GM18502 (cell line): ENCODE results near the gene HIVEP2.

ENCODE experiments used
- ATAC-seq: cut with Tn5 transposase; IDR thresholded peaks from one replicate; pipeline ENCODE4 v1.9.1; 2021; ENCODE audit warnings: mild to moderate bottlenecking; ENCODE audit not compliant: unreplicated experiment, poor library complexity

The HIVEP2 gene

DNA sequence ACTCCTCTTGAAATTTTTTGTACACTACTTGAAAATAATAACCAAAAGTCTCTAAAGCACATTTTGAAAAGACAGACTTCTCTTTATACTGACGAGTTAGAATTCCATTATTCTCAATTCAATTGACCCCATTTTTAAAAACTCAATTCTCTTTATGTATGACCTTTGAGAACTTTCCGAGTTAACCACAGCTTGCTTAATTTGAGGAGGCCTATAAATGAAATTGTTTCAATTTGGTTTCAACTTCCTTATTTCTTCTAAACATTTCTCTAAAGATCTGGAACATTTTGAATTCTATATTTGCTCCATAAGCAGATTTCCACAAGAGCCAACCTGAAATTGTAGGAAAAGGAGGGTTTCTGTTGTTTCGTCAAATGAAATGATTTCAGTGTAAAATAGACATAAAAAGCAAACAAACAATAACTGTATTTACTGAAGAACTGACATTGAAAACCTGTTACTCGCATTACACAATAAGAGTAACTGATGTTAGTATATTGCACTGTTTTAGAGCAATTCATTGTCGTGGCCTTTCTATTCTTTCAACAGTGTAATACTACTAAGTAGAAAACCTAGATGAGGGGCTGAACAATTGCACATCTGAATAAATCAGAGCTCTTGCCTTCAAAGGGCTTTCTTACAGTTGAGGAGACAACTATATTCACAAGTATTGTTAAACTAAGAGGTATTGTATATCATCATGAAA is 223.6 kb downstream of the HIVEP2 start:
- peak; percentile 15 for ATAC-seq

DNA sequence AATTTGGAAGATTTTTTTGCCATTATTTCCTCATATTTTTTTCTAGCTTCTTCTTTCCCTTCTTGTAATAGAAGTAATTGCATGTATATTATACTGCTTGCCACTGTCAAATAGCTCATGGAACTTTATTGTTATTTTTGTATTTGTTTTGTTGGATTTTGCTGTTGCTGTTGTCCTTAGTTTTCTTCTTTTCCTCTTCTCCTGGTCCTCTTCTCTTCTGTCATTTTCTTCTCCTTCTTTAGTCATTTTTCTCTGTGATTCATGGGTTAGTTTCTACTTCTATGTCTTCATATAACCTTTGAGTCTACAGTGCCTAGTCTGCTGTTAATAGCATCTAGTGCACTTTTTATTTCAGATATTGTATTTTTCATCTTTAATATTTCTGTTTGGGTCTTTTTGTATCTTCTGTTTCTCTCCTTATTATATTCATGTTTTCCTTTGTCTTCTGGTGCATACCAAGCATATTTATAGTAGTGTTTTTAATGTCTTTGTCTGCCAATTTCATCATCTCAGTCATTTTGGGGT is 226.2 kb downstream of the HIVEP2 start:
- no peak for ATAC-seq

DNA sequence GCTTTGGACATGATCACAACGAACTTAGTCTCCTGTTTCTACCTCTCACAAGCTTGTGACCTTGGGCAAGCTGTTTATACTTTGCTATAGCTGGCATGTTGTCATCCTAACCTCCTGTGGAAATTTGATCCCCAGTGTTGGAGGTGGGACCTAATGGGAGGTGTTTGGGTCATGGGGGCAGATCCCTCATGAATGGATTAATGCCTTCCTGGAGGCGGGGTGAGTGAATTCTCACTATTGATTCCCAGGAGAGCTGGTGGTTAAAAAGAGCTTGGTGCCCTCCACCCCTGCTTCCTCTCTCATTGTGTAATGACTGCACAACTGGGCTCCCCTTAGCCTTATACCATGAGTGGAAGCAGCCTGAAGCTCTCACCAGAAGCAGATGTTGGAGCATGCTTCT is 228.9 kb downstream of the HIVEP2 start:
- no peak for ATAC-seq

DNA sequence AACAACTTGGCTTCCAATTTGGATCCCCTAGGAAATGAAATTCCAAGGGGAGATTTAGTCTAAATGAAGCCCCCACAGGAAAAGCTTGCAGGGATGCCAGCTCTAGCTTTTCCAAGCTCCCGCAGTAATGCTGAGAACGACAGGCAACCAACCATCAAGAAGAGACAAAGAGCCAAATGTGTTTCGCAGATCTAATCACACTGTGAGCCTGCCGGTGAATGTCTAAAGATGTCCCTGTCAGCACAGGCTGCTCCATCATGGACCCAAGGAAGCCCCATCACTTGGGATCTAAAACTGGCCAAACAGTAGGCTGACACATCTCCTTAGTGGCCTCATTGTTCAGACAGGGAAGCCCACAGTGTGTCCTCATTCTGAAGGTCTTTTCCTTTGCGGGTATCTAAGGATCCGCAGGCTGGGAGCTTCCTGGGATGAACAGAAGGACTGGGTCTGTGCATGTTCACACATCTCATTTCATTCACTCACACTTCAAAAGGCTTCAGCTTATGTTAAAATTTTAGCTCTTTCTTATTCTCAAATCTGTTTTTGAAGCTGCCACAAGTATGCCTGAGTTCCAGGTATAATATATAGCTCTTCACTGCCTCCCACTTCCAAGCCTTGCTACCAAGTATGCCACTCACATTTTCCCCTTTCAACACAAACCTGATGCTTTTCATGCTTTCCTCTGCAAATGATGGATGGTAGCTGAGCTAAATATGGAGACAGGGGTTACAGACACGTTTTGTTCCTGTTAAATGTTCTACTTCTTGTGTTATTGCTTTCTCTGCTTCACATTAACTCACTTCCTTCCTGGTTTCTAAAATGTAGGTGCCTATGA is 229.8 kb downstream of the HIVEP2 start:
- ATAC-seq: no peak

DNA sequence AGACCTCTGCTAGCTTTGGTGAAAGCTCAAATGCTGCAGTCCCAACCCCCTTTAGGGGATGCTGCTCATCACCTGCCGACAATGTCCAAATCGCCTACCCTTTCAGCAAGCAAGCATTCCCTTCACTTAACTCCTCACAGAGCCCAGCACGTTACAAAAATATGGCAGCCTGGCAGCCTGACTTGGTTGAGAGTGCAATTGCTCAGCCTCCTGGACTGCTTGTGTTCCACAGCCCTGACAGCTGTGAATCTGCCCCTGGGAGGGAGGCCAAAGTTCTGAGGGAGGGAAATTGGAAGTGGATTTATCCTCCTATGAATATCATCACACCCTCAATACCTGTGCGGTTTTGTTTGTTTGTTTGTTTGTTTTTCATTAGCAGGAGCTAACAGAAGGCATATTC is 231.0 kb downstream of the HIVEP2 start:
- no peak for ATAC-seq

DNA sequence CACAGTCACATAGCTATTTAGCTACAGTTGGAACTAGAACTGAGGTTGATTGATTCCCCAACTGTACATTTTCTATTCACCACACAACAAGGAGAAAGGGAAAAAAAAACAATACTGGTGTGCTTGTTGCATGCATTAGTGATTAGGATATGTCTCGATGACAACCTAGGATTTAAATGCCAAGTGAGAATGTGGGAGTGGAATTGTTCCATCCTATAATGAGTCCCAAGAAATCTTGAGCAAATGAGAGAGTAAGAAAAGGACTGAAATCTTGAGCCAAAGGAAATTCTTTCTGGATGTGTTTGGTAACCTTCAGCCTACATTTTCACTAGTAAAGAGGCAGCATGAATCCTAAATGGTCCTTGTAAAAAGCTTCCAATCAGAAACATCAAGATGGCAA is 232.7 kb downstream of the HIVEP2 start:
- no peak for ATAC-seq

DNA sequence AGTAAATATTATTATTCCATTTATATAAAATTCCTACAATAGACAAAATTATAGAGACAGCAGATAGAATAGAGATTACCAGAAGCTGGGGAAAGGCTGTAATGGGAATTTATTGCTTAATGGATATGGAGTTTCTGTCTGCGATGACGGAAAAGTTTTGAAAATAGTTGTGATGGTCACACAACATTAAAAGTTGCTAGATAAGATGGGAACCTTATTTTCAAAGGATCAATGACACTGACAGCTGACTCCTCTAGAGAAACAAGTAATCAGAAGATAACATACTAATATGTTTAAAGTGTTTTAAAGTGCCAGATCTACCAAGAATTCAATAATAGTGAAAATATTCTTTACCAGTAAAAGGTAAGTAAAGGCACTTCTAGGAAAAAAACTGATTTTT is 236.3 kb downstream of the HIVEP2 start:
- no peak for ATAC-seq

DNA sequence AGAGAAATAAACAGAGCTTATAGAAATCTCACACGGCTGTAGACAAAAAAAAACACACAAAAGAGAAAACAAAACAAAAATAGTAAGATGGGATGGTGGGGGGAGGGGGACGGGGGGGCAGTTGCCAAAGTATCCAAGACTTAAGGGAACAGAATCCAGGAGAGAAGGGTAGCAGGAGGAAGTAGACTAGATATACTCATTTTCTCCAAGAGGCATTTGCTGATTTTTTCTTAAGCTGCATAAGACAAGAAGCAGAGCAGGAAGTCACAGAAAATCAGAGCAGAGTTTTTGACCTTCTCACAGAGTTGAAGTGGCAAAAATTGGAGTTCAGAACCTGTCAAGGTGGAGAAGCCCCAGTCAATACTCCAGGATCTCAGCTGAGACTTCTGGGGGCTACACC is 237.7 kb downstream of the HIVEP2 start:
- no peak for ATAC-seq

DNA sequence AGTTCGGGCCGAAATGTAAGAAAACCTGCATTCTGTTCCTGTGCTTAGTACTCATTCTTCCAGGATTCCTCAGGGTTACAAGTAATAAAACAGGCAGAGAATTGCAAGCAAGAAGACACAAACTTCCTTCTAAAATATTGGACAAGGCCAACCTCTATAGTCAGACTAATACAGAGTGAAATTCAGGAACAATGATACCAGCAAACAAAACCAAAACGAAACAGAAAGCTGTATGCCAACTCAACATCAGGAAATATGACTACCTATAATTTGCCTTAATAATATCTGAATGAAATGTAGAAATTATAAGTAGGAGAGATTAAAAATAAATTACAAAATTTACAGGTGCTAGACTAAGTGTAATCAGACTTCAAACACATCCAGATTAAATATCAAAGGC is 238.8 kb downstream of the HIVEP2 start:
- no peak for ATAC-seq

DNA sequence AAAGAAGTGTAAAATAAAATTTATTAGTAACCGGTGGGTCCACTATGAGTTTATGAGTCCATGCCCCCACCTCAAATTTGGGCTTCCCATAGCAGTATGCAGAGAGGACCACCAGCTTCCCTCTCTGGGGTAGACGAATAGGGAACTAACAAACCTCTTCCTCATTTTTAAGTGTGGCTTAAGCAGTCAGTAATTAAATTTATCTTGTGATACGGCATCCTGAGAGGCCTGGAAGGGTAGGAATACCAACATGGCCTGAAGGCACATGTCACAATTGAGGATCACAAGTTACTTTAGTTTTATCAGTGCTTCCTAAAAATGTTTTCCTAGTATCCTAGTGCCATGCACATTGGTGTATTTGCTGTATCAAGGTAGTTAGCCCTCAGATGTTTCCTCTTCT is 239.9 kb downstream of the HIVEP2 start:
- ATAC-seq: no peak

DNA sequence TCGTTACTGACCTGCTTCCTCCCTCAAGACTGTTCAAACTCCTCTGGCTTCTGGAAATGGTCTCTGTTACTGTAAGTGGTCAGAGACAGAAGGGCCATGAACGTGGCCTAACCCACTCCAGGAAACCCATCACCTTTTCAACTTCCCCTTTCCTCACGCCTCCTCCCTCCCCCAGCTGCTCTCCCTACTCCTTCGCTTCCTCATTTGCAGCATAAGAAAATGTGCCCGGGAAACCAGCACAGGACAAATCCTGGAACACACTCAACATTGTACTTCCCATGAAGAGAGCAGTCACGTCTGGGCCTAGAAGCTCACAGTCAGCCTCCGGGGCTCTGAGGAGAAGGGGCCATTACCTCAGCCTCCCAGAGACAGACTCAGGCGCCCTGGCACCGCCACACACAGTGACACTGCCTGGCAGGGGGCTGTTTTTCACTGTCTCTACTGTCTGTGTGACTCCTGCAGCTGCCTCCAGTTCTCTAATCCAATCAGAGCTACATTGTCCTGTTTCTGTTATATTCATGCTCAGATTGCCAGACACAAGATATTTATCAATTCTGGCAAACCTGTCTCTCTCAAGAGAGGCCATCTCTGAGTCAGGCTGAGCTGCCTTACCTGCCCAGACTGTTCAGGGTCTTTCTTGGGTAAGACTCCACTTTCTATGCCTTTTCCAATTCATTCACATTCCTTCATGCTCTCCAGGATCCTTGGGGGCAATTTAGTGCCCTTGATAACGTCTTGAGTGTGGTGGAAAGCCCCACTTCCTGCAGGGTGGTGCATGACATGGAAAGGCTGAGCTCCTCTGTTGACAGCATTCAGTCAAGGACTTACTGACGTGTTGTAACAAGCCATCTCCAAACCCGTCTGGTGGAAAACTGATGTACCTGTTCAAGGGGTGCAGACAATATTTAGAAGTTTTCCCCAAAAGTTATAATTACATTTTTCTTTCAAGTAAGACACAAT is 242.2 kb downstream of the HIVEP2 start:
- ATAC-seq: peak; percentile 52
